ENCODE results near the gene TOR2A. TPM values are rescaled to one million over a fixed set of nuclear protein-coding genes. Genes with fewer than 3 reads are reported as not detected.

Gene TOR2A
- total and polyA plus RNA-seq, 4 donors, result 5.1 to 14.6 (median 11.8) TPM

DNA sequence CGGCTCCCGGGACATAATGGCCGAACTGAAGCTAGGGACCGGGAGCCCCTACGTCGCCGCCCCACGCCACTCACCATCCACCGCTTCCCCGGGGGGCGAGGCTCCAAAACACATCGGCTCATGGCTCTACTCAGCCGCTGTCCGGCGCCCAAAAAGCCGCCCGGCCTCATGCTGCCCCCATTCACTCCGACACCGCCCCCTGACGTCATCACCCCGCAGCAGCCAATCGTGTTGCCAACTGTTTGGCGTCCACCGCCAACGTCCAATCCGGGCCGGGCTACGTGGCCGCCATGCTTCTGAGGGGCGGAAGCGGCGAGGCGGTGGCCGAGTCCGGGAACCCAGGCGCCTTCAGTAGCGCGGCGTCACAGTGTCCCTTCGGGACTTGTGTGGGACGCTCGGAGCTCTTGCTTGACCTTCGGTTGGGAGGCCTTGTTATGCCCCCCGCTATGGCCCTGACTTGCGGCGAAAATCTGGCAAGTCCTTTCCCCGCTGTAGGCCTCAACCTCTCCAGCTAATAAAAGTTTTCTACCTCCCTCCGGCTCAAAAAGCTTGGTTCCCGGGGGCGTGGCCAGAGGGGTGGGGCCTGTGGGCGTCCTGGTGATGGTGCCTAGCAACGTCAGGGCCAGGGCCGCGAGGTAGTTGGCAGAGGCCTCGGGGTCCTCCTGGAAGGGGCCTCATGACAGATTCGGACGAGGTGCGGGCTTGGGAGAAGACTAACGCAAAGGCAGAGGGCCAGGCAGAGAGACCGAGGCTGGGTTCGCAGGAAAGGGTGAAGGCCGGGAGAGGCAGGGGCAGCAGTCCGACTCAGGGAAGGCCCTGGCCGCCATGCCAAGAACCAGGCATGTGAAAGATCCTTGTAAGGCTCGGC is 19.4 kb downstream of the TOR2A start, which contains the start of the genes PTRH1 and TTC16:
PTRH1 (minus strand) TSS at position 194 of the 868 bp plus-strand sequence; CDS start at position 170, 24 bp downstream.
TTC16 (plus strand) TSS at position 610 of the 868 bp plus-strand sequence; CDS start at position 677, 67 bp downstream.
- TF ChIP-seq YY1 (IDR thresholded peaks at IDR 0.05), result peak; percentile 100
- TF ChIP-seq, protein P1, sequence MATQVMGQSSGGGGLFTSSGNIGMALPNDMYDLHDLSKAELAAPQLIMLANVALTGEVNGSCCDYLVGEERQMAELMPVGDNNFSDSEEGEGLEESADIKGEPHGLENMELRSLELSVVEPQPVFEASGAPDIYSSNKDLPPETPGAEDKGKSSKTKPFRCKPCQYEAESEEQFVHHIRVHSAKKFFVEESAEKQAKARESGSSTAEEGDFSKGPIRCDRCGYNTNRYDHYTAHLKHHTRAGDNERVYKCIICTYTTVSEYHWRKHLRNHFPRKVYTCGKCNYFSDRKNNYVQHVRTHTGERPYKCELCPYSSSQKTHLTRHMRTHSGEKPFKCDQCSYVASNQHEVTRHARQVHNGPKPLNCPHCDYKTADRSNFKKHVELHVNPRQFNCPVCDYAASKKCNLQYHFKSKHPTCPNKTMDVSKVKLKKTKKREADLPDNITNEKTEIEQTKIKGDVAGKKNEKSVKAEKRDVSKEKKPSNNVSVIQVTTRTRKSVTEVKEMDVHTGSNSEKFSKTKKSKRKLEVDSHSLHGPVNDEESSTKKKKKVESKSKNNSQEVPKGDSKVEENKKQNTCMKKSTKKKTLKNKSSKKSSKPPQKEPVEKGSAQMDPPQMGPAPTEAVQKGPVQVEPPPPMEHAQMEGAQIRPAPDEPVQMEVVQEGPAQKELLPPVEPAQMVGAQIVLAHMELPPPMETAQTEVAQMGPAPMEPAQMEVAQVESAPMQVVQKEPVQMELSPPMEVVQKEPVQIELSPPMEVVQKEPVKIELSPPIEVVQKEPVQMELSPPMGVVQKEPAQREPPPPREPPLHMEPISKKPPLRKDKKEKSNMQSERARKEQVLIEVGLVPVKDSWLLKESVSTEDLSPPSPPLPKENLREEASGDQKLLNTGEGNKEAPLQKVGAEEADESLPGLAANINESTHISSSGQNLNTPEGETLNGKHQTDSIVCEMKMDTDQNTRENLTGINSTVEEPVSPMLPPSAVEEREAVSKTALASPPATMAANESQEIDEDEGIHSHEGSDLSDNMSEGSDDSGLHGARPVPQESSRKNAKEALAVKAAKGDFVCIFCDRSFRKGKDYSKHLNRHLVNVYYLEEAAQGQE (IDR thresholded peaks at IDR 0.05), result peak; percentile 14
- TF ChIP-seq, protein P2, sequence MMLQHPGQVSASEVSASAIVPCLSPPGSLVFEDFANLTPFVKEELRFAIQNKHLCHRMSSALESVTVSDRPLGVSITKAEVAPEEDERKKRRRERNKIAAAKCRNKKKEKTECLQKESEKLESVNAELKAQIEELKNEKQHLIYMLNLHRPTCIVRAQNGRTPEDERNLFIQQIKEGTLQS (IDR thresholded peaks at IDR 0.05), result no peak
- no peak for TF ChIP-seq EGR1 (IDR thresholded peaks at IDR 0.05; ENCODE audit: low read depth in 2 of 2)
- peak; percentile 76 for TF ChIP-seq SP1 (IDR thresholded peaks at IDR 0.05)
- TF ChIP-seq TAF1 (conservative IDR thresholded peaks at IDR 0.05), result no peak
- TF ChIP-seq, protein P3, sequence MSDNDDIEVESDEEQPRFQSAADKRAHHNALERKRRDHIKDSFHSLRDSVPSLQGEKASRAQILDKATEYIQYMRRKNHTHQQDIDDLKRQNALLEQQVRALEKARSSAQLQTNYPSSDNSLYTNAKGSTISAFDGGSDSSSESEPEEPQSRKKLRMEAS (IDR thresholded peaks at IDR 0.05), result no peak
- peak in 1 of 2 donors; percentile 79 for TF ChIP-seq GABPA (IDR thresholded peaks at IDR 0.05 in 1 of 2, conservative IDR thresholded peaks at IDR 0.05 in 1 of 2)
- 8% methylated on average over 65 of the region's 65 CpGs for WGBS

DNA sequence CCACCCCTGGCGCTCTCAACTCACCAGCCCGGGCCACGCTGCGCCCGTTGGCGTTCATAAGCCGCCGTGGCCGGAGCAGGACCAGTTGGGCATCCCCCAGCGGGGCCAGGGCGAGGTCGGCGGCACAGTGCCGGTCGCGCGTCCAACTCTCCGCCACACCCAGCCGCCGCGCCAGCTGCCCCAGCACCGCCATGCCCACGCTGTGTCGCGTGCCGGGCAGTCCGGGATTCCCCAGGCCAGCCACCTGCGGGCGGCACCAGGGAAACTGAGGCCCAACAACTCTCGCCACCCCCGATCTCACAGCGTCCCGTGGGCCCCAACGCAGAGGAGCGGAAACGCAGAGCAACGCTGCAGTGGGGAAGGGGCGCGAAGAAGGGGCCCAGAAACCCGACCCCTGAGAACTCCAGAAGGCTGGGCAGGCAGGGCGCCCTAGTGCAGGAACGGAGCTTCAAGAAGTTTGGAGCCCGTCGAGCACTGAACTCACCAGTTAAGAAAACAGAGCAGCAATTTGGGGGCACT is 20.1 kb downstream of the TOR2A start:
- under 1% methylated on average over 44 of the region's 44 CpGs for WGBS
- H3K4me1 ChIP-seq (ENCODE audit: control insufficient read depth in 4 of 4, insufficient read depth in 4 of 4, low read length in 3 of 4), result peaks cover 4 to 12% (median 8%) of the 10 kb centered on the region in 4 donors
- H3K36me3 ChIP-seq (ENCODE audit: control insufficient read depth in 4 of 4, insufficient read depth in 3 of 4, low read depth in 1 of 4, low read length in 3 of 4), result no peaks in the 10 kb centered on the region
- no peak for DNase-seq (ENCODE audit: low spot score)
- H3K9me3 ChIP-seq (ENCODE audit: control insufficient read depth in 4 of 4, low read length in 3 of 4), result no peaks in the 10 kb centered on the region
- TF ChIP-seq TAF1 (conservative IDR thresholded peaks at IDR 0.05), result no peak
- no peak for TF ChIP-seq SP1 (IDR thresholded peaks at IDR 0.05)
- no peak for TF ChIP-seq GABPA (IDR thresholded peaks at IDR 0.05 in 1 of 2, conservative IDR thresholded peaks at IDR 0.05 in 1 of 2)
- no peak for TF ChIP-seq NR2F2 (IDR thresholded peaks at IDR 0.05)
- TF ChIP-seq RAD21 (IDR thresholded peaks at IDR 0.05), result no peak
- TF ChIP-seq HNF4G (IDR thresholded peaks at IDR 0.05), result no peak
- TF ChIP-seq, protein P2 (IDR thresholded peaks at IDR 0.05), result no peak
- no peak for TF ChIP-seq FOXA1 (IDR thresholded peaks at IDR 0.05)
- no peak for TF ChIP-seq JUND (IDR thresholded peaks at IDR 0.05)
- TF ChIP-seq, protein P1 (IDR thresholded peaks at IDR 0.05), result no peak
- TF ChIP-seq RXRA (IDR thresholded peaks at IDR 0.05), result no peak
- no peak for TF ChIP-seq EGR1 (IDR thresholded peaks at IDR 0.05; ENCODE audit: low read depth in 2 of 2)
- TF ChIP-seq, protein P3 (IDR thresholded peaks at IDR 0.05), result no peak
- H3K4me3 ChIP-seq (ENCODE audit: low read depth in 1 of 3, low read length in 3 of 3), result peak overlapping the region; percentile 71 to 86 (median 78)
- peak overlapping the region in 1 of 2 donors; percentile 16 for H3K9ac ChIP-seq (ENCODE audit: low read depth in 1 of 2, low read length in 2 of 2)
- H3K27me3 ChIP-seq (ENCODE audit: control insufficient read depth in 4 of 4, insufficient read depth in 4 of 4, low read length in 3 of 4), result no peaks in the 10 kb centered on the region
- peak overlapping the region in 1 of 2 donors; percentile 72 for H3K27ac ChIP-seq (ENCODE audit: low read depth in 1 of 2, low read length in 2 of 2)

More for the DNA sequence above, 19.4 kb downstream of the TOR2A start, which contains the start of the genes PTRH1 and TTC16:
- peak within 1 kb of the TSS; percentile 1 to 16 for H3K9ac ChIP-seq (ENCODE audit: low read depth in 1 of 2, low read length in 2 of 2)
- DNase-seq (ENCODE audit: low spot score), result peak; percentile 98
- H3K36me3 ChIP-seq (ENCODE audit: control insufficient read depth in 4 of 4, insufficient read depth in 3 of 4, low read depth in 1 of 4, low read length in 3 of 4), result no peaks in the 10 kb centered on the region
- H3K4me1 ChIP-seq (ENCODE audit: control insufficient read depth in 4 of 4, insufficient read depth in 4 of 4, low read length in 3 of 4), result peaks cover 4 to 12% (median 8%) of the 10 kb centered on the region in 4 donors
- H3K4me3 ChIP-seq (ENCODE audit: low read depth in 1 of 3, low read length in 3 of 3), result peak within 1 kb of the TSS; percentile 71 to 86 (median 78)
- H3K27me3 ChIP-seq (ENCODE audit: control insufficient read depth in 4 of 4, insufficient read depth in 4 of 4, low read length in 3 of 4), result no peaks in the 10 kb centered on the region
- peak within 1 kb of the TSS; percentile 71 to 72 for H3K27ac ChIP-seq (ENCODE audit: low read depth in 1 of 2, low read length in 2 of 2)
- no peaks in the 10 kb centered on the region for H3K9me3 ChIP-seq (ENCODE audit: control insufficient read depth in 4 of 4, low read length in 3 of 4)

Measured in liver (tissue), 9 donors.